HG02885 (cell line): ENCODE results near the gene GALNT14.
"Not testable (repeated sequence)": the region's sequence is repeated elsewhere in the genome, so short reads cannot be mapped to it uniquely, and the experiment has no call there.

ENCODE experiments used
- ATAC-seq: cut with Tn5 transposase; IDR thresholded peaks from one replicate; pipeline ENCODE4 v1.9.1; 2021; ENCODE audit warnings: mild to moderate bottlenecking; ENCODE audit not compliant: unreplicated experiment, poor library complexity

Gene GALNT14

GRCh38 chr2:31138037-31138962 lies at the start of gene GALNT14:
Gene GALNT14 (minus strand): TSS chr2:31138440. CDS start chr2:31138086, 354 bp downstream.
- peak; percentile 71 for ATAC-seq

- no peak for ATAC-seq
Observed at GRCh38 chr2:31187166-31187565, 48.9 kb upstream of the GALNT14 start.

- ATAC-seq, result not testable (repeated sequence)
Observed at GRCh38 chr2:31183973-31184372, 45.7 kb upstream of the GALNT14 start.

GRCh38 chr2:31176742-31177141 lies 38.5 kb upstream of the GALNT14 start:
- no peak for ATAC-seq

GRCh38 chr2:31171142-31171541 lies 32.9 kb upstream of the GALNT14 start:
- no peak for ATAC-seq

- peak; percentile 74 for ATAC-seq
Observed at GRCh38 chr2:31170071-31170698, 31.9 kb upstream of the GALNT14 start.

GRCh38 chr2:31168291-31168690 lies 30.1 kb upstream of the GALNT14 start:
- no peak for ATAC-seq

- ATAC-seq, result no peak
Observed at GRCh38 chr2:31166925-31167324, 28.7 kb upstream of the GALNT14 start.

GRCh38 chr2:31163011-31163539 lies 24.8 kb upstream of the GALNT14 start:
- ATAC-seq, result no peak

GRCh38 chr2:31161637-31162036 lies 23.4 kb upstream of the GALNT14 start:
- no peak for ATAC-seq

- ATAC-seq, result no peak
Observed at GRCh38 chr2:31151501-31151900, 13.3 kb upstream of the GALNT14 start.

- no peak for ATAC-seq
Observed at GRCh38 chr2:31150120-31150670, 12.0 kb upstream of the GALNT14 start.

GRCh38 chr2:31148514-31148913 lies 10.3 kb upstream of the GALNT14 start:
- no peak for ATAC-seq

GRCh38 chr2:31147645-31148044 lies 9.4 kb upstream of the GALNT14 start:
- ATAC-seq, result no peak

GRCh38 chr2:31142110-31142509 lies 3.9 kb upstream of the GALNT14 start:
- no peak for ATAC-seq

- ATAC-seq, result no peak
Observed at GRCh38 chr2:31141443-31142085, 3.3 kb upstream of the GALNT14 start.

GRCh38 chr2:31140151-31140550 lies 1.9 kb upstream of the GALNT14 start:
- ATAC-seq, result no peak

GRCh38 chr2:31139671-31140070 lies 1.4 kb upstream of the GALNT14 start:
- ATAC-seq, result no peak

GRCh38 chr2:31137211-31138036 lies 816 bp downstream of the GALNT14 start:
- peak; percentile 29 for ATAC-seq

GRCh38 chr2:31136732-31137131 lies 1.5 kb downstream of the GALNT14 start:
- ATAC-seq, result peak; percentile 7
